HG02981 (cell line): Measurements from ENCODE around the gene TGFB2.

ENCODE experiments used
- ATAC-seq: cut with Tn5 transposase; IDR thresholded peaks from one replicate; pipeline ENCODE4 v1.9.1; 2021; ENCODE audit warnings: mild to moderate bottlenecking, moderate library complexity; ENCODE audit not compliant: unreplicated experiment

Gene TGFB2

DNA sequence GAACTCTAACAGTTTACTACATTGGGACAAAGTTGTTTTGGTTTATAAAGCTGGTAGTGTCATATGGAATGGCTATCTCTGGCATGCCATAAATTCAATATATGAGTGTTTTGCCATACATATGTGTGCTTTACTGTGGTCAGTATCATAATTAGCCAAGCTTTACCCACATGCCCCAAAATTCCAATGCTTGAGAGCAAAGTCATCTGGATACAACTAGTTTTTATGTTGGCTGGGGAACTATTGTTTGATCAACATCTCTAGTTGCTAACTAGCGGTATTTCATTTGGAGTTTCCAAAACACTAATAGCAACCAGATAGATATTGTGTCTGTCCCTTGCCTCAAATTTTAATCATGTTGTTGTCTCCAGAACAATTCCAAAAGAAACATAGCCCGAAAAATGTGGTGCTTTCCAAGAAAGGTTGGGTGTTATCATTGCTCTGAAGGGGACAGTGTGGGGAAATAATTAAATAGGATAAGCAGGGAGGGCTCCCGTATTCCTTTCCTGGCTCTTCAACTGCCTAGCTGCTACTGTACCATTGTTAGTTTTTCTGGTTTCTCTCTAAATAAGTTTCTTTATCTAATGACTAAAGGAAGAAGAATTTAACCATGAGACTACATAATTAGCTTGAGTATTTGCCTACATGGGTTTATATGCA lies 136.1 kb downstream of the TGFB2 start:
- ATAC-seq: no peak

DNA sequence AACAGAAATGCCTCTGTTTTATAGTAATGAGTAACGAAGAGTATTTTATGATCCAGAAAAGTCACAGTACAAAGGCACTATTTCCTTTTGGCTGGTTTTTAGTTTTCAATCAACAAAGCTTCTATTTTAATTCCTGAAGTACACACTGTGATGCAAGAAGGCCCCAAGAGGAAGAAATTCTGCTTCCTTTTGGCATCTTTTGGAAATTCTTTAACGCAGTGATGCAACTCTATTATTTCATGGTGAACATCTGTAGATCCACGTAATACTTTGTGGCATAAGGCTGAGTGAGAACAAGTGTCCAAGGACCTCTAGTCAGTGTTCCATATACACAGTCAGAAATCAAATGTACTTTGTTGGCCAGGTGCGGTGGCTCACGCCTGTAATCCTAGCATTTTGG lies 137.5 kb downstream of the TGFB2 start:
- no peak for ATAC-seq

DNA sequence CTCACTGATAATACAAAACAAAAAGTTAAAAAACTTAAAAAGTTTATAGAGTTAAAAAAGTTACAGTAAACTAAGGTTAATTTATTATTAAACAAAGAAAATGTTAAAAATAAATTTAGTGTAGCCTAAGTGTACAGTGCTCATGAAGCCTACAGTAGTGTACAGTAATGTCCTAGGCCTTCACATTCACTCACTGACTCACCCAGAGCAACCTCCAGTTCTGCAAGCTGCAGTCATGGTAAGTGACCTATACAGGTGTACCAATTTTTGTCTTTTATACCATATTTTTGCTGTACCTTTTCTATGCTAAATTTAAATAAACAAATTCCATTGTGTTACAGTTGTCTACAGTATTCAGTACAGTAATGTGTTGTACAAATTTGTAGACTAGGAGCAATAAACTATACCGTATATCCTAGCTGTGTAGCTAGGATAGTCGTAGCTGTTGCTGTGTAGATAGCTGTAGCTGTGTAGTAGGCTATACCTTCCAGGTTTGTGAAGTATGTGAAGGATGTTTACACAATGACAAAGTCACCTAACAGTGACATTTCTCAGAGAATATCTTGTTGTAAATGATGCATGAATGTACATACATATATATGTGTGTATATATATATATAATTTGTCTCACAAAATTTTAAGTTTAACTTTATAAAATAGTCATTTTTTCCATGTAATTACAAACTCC lies 140.2 kb downstream of the TGFB2 start:
- no peak for ATAC-seq

- no peak for ATAC-seq
Measured at GRCh38 chr1:218488531-218488930, 143.4 kb downstream of the TGFB2 start.

GRCh38 chr1:218488986-218489385 lies 143.8 kb downstream of the TGFB2 start:
- no peak for ATAC-seq

GRCh38 chr1:218490406-218490922 lies 145.3 kb downstream of the TGFB2 start:
- no peak for ATAC-seq

- no peak for ATAC-seq
Measured at GRCh38 chr1:218492874-218493273, 147.7 kb downstream of the TGFB2 start.

DNA sequence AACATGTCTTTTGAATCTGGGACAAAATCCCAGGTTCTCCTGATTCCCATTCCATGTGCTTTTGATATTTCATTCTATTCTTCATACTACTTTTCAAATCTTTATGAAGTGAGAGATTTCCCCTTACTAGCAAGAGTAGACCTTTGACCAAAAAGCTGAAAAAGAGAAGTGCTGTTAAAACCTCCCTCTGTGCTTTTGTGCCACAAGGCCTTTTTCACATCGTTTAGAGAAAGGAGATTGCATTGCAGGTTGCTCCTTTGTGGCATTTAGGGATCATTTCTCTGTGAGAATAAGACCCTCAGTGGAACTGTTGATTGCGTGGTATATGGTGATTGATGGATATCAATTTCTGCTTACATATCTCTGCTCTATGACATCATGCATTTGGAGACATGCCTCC lies 148.8 kb downstream of the TGFB2 start:
- ATAC-seq: no peak
